Sigmoid colon (tissue), 4 donors: ENCODE data around the gene FGGY.

Experiments
- POLR2A ChIP-seq, 2 donors: fragments of 450-650 bp; IDR thresholded peaks; one replicate each; pipeline ENCODE4 v1.6.1; 2016; ENCODE audit warnings: antibody characterized with exemption in 2 of 2, mild to moderate bottlenecking in 2 of 2, moderate library complexity in 2 of 2
- POLR2AphosphoS5 ChIP-seq, 4 donors: sonication (generic); formaldehyde crosslinking; IDR thresholded peaks; one replicate each; pipeline ENCODE4 v1.6.1; 2017; ENCODE audit warnings: antibody characterized with exemption in 4 of 4
- TF ChIP-seq, protein P1 (sequence below), 4 experiments: fragments of 450-650 bp in 3 of 4; fragments of 200-600 bp in 1 of 4; IDR thresholded peaks; one replicate each; pipeline ENCODE4 v1.5.1; 2016 to 2019; ENCODE audit warnings: antibody characterized with exemption in 4 of 4, mild to moderate bottlenecking in 3 of 4, moderate library complexity in 2 of 4

GRCh38 chr1:59343576-59343840 lies 46.6 kb downstream of the FGGY start:
- TF ChIP-seq, protein P1, sequence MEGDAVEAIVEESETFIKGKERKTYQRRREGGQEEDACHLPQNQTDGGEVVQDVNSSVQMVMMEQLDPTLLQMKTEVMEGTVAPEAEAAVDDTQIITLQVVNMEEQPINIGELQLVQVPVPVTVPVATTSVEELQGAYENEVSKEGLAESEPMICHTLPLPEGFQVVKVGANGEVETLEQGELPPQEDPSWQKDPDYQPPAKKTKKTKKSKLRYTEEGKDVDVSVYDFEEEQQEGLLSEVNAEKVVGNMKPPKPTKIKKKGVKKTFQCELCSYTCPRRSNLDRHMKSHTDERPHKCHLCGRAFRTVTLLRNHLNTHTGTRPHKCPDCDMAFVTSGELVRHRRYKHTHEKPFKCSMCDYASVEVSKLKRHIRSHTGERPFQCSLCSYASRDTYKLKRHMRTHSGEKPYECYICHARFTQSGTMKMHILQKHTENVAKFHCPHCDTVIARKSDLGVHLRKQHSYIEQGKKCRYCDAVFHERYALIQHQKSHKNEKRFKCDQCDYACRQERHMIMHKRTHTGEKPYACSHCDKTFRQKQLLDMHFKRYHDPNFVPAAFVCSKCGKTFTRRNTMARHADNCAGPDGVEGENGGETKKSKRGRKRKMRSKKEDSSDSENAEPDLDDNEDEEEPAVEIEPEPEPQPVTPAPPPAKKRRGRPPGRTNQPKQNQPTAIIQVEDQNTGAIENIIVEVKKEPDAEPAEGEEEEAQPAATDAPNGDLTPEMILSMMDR (IDR thresholded peaks at IDR 0.05): no peak
- no peak for TF ChIP-seq POLR2AphosphoS5 (IDR thresholded peaks at IDR 0.05)
- no peak for TF ChIP-seq POLR2A (IDR thresholded peaks at IDR 0.05)
